KMS-11 (cell line): ENCODE results near the gene BTBD9.

Experiments
- H2AFZ ChIP-seq: fragments of 200-600 bp; sonication (generic); 2 replicates; pipeline ENCODE4 v1.6.1; 2016; ENCODE audit warnings: antibody characterized with exemption, mixed run types, low read depth
- H3K27ac ChIP-seq: fragments of 200-600 bp; sonication (generic); 2 replicates; pipeline ENCODE4 v1.6.1; 2016; ENCODE audit warnings: mild to moderate bottlenecking, mixed run types
- H3K27me3 ChIP-seq: fragments of 200-600 bp; sonication (generic); 2 replicates; pipeline ENCODE4 v1.6.1; 2017; ENCODE audit warnings: mild to moderate bottlenecking, low read depth, mixed run types, moderate library complexity; ENCODE audit not compliant: insufficient read depth
- H3K36me3 ChIP-seq: fragments of 200-600 bp; sonication (generic); 2 replicates; pipeline ENCODE4 v1.6.1; 2017; ENCODE audit warnings: mild to moderate bottlenecking, mixed run types; ENCODE audit not compliant: insufficient read depth
- H3K4me1 ChIP-seq: fragments of 200-600 bp; sonication (generic); 2 replicates; pipeline ENCODE4 v1.6.1; 2016; ENCODE audit warnings: mild to moderate bottlenecking, low read depth, mixed run types; ENCODE audit not compliant: poor library complexity, severe bottlenecking
- H3K4me2 ChIP-seq: fragments of 200-600 bp; sonication (generic); 2 replicates; pipeline ENCODE4 v1.7.0; 2016; ENCODE audit warnings: mild to moderate bottlenecking, mixed run types
- H3K4me3 ChIP-seq: fragments of 200-600 bp; sonication (generic); IDR thresholded peaks from 2 replicates; pipeline ENCODE4 v1.6.1; 2017; ENCODE audit warnings: low read depth, low read length, mixed read lengths; ENCODE audit not compliant: insufficient read depth
- H3K79me2 ChIP-seq: fragments of 200-600 bp; sonication (generic); 2 replicates; pipeline ENCODE4 v1.6.1; 2016; ENCODE audit warnings: low read depth, mixed run types; ENCODE audit not compliant: insufficient read depth
- H3K9ac ChIP-seq: fragments of 200-600 bp; sonication (generic); 2 replicates; pipeline ENCODE4 v1.6.1; 2016; ENCODE audit warnings: mild to moderate bottlenecking, mixed run types
- H4K20me1 ChIP-seq: fragments of 200-600 bp; sonication (generic); 2 replicates; pipeline ENCODE4 v1.6.1; 2016; ENCODE audit warnings: mild to moderate bottlenecking, mixed run types; ENCODE audit not compliant: insufficient read depth
- TF ChIP-seq, protein P1 (sequence below): fragments of 200-600 bp; sonication (generic); conservative IDR thresholded peaks from 2 replicates; pipeline ENCODE4 v1.6.1; 2017; ENCODE audit warnings: low read depth, mild to moderate bottlenecking, antibody characterized with exemption, low read length, moderate library complexity, mixed read lengths

The BTBD9 gene

DNA sequence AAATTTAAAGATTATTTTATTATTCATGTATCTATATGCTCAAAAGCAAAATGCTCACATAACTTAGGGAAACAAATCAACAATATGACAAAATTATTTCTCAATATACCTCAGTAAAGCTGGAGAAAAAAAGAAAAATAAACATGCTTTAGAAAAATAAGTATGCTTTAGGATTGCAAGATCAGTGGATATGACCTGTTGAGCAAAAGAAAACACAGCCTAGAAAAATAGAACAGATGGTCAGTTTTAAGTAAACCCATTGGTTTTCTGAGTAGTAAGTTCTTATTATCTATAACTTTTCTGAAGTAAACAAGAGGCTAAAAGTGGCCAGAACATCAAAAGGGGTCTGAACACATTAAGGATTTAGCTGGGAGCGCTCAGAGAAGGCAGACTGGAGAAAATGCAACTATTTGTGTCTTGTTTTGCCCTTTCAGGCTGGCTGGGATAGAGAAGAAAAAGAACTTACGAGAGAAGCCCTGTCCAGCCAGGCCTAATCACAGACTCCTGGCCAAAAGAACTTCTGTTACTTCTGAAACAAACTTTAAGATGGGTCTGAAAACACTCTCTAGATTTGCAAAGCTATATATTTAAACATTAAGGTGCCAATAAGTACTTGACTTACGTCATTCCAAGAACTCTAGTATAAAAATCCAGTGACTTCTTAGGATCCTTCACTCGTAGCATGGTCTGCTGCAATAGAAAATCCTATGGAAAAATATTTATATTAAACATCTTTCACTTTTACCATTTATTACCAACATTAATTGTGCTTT is 46.7 kb upstream of the BTBD9 start:
- TF ChIP-seq, protein P1, sequence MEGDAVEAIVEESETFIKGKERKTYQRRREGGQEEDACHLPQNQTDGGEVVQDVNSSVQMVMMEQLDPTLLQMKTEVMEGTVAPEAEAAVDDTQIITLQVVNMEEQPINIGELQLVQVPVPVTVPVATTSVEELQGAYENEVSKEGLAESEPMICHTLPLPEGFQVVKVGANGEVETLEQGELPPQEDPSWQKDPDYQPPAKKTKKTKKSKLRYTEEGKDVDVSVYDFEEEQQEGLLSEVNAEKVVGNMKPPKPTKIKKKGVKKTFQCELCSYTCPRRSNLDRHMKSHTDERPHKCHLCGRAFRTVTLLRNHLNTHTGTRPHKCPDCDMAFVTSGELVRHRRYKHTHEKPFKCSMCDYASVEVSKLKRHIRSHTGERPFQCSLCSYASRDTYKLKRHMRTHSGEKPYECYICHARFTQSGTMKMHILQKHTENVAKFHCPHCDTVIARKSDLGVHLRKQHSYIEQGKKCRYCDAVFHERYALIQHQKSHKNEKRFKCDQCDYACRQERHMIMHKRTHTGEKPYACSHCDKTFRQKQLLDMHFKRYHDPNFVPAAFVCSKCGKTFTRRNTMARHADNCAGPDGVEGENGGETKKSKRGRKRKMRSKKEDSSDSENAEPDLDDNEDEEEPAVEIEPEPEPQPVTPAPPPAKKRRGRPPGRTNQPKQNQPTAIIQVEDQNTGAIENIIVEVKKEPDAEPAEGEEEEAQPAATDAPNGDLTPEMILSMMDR, result no peak
- Histone ChIP-seq H3K9ac (no peak overlapping the region), H3K4me1 (peaks cover 9% of the 10 kb centered on the region), H3K79me2 (peaks cover 14% of the 10 kb centered on the region), H3K27me3 (no peaks in the 10 kb centered on the region), H3K27ac (no peak overlapping the region), H3K4me3 (no peak overlapping the region), H3K36me3 (peaks cover 4% of the 10 kb centered on the region; the same call in 1 of the 2 replicates), H4K20me1 (no peaks in the 10 kb centered on the region), H2AFZ (no peak overlapping the region), H3K4me2 (no peak overlapping the region)

DNA sequence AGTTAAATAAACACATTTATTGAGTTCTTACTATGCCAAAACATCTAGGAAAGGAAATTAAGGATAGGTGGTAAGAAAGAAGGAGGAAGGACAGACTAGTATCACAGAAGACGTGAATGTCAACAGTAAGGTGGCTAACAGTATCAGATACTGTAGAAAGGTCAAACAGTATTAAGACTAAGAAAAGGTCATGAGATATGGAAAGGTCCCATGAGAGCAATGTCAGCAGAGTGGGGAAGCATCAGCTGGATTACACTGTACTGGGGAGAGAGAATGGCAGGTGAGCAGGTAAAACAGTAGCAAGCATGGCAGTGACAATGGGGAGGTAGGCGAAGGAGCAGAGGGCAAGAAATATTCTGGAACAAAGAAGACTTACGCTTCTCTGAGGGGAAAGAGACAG is 45.2 kb upstream of the BTBD9 start:
- H3K4me3 ChIP-seq, result no peak overlapping the region
- no peaks in the 10 kb centered on the region for H3K27me3 ChIP-seq
- peaks cover 4% of the 10 kb centered on the region; the same call in 1 of the 2 replicates for H3K36me3 ChIP-seq
- no peak overlapping the region for H3K4me2 ChIP-seq
- H3K27ac ChIP-seq, result no peak overlapping the region
- no peak overlapping the region for H3K9ac ChIP-seq
- H4K20me1 ChIP-seq, result no peaks in the 10 kb centered on the region
- peaks cover 9% of the 10 kb centered on the region for H3K4me1 ChIP-seq
- TF ChIP-seq, protein P1, result no peak
- H2AFZ ChIP-seq, result no peak overlapping the region
- peaks cover 7% of the 10 kb centered on the region for H3K79me2 ChIP-seq

DNA sequence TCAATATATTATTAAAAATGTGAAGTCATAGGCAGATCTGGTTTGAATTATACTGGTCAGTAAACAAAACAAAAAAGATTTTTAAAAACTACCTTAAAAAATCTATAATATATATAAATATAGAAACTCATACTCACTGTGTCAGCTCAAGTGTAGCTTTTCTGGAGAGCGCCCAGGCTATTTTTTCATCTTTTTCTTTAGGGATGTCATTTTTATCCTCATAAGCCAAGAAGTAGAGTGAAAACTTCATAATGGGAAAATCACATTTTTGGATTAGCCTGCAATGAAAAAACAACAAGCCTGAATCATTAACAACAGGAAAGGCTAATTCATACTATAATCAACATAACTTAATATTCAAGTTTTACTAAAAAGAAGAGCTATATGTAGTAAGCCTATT is 44.5 kb upstream of the BTBD9 start:
- H3K4me1 ChIP-seq, result peaks cover 7% of the 10 kb centered on the region
- H3K4me2 ChIP-seq, result no peak overlapping the region
- TF ChIP-seq, protein P1, result no peak
- H3K27ac ChIP-seq, result no peak overlapping the region
- H3K27me3 ChIP-seq, result no peaks in the 10 kb centered on the region
- H3K9ac ChIP-seq, result no peak overlapping the region
- no peak overlapping the region for H2AFZ ChIP-seq
- no peaks in the 10 kb centered on the region for H4K20me1 ChIP-seq
- H3K79me2 ChIP-seq, result peaks cover 7% of the 10 kb centered on the region
- H3K36me3 ChIP-seq, result peaks cover 4% of the 10 kb centered on the region; the same call in 1 of the 2 replicates
- H3K4me3 ChIP-seq, result no peak overlapping the region

DNA sequence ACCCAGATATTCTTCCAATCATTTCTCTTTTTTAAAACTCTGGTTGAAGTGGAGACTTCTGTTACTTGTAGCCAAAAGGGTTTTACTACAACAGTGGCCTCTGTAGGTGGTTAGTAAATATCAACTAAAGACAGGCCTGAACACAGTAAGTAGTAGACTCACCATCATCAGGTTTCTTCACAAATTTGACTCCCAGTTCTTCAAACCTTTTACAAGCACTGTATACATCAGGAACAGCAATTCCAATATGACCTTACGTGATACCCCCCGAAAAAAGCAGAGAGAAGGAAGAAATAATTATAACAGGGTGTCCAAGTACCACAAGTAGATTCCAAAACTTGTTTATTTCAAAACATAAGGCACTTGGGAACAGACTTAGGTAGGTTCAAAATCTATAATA is 42.1 kb upstream of the BTBD9 start:
- H3K4me1 ChIP-seq, result no peaks in the 10 kb centered on the region
- peaks cover 4% of the 10 kb centered on the region; the same call in 1 of the 2 replicates for H3K36me3 ChIP-seq
- no peaks in the 10 kb centered on the region for H4K20me1 ChIP-seq
- no peak overlapping the region for H3K27ac ChIP-seq
- H3K27me3 ChIP-seq, result no peaks in the 10 kb centered on the region
- TF ChIP-seq, protein P1, result no peak
- no peak overlapping the region for H3K4me2 ChIP-seq
- H2AFZ ChIP-seq, result no peak overlapping the region
- H3K79me2 ChIP-seq, result no peaks in the 10 kb centered on the region
- no peak overlapping the region for H3K4me3 ChIP-seq
- H3K9ac ChIP-seq, result no peak overlapping the region
